ES-I3 (cell line): ENCODE measurements around the gene SLC2A13.
"Not testable (repeated sequence)": the region's sequence is repeated elsewhere in the genome, so short reads cannot be mapped to it uniquely, and the experiment has no call there.

Experiments used
- H3K36me3 ChIP-seq: 2 replicates; pipeline ENCODE4 v1.6.1; 2013; ENCODE audit warnings: mild to moderate bottlenecking, low read length, control low read depth, moderate library complexity; ENCODE audit not compliant: insufficient read depth
- H3K4me1 ChIP-seq: 2 replicates; pipeline ENCODE4 v1.6.1; 2013; ENCODE audit warnings: mild to moderate bottlenecking, control low read depth, low read length; ENCODE audit not compliant: insufficient read depth
- H3K9ac ChIP-seq: 2 replicates; pipeline ENCODE4 v1.6.1; 2013; ENCODE audit warnings: low read depth, mild to moderate bottlenecking, low read length, moderate library complexity
- H3K9me3 ChIP-seq: 2 replicates; pipeline ENCODE4 v1.6.1; 2013; ENCODE audit warnings: mild to moderate bottlenecking, low read length, moderate library complexity; ENCODE audit not compliant: control insufficient read depth, insufficient read depth

SLC2A13 gene

DNA sequence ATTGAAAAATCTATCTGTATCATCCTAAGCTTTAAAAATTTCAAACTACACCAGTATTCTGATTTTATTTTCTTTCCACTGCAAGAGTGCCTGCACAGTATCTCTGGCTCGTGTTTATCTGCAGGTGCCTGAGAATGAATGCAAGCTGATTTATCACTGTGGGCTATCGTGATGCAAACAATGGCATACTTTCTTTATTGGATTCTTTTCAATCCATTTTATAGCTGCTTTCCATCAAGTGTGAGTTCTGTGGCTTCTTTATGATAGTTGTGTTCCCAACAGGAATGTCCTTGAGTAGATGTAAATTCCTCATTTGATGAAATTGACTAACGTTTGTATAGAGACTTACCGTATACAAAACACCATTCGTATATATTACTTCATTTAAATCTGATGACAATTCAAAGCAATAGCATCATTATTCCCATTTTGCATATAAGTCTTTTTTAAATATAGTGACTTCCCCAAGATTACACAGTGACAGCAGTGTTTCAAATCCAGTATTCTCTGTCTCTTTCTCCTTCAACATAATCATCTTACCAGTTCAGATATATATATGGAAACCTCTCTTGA is 326.0 kb downstream of the SLC2A13 start:
- Histone ChIP-seq H3K9ac (no peak overlapping the region), H3K4me1 (no peaks in the 10 kb centered on the region), H3K9me3 (no peaks in the 10 kb centered on the region), H3K36me3 (no peaks in the 10 kb centered on the region)

DNA sequence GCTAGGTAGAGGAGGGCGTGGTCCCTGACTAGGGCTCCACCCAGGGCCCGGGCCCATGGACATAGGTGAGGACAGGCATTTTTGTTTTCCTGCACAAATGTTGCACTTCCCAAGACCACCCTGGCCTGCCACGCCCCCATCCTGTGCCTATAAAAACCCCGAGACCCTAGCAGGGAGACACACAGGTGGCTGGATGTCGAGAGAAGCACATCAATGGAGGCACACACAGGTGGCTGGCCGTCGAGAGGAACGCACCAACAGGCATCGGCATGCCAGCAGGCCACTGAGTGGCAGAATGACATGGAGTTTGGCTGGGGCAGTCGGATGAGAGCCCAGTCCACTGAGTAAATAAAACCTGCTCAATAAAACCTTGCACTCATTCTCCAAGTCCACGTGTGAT is 328.4 kb downstream of the SLC2A13 start:
- Histone ChIP-seq H3K9ac (no peak overlapping the region), H3K36me3 (no peaks in the 10 kb centered on the region), H3K4me1 (no peaks in the 10 kb centered on the region), H3K9me3 (no peaks in the 10 kb centered on the region)

DNA sequence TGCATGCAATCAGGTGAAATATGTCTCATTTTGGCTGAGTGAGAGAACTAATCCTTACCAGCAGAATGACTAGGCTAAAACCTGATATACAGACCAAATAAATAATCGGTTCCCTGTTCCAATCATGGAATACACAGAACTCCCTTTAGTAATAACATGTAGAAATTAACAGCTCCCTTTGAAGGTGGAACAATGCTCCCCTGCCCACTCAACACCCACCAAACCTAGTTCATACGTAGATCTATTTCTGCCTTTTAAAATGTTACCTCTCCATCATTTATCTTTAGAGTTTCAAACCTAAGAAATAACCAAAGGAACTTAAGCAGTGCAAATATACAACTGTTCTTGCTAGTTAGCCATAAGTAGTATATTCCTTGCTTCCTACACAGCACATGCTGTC is 332.6 kb downstream of the SLC2A13 start:
- no peaks in the 10 kb centered on the region for H3K9me3 ChIP-seq
- no peaks in the 10 kb centered on the region for H3K36me3 ChIP-seq
- H3K4me1 ChIP-seq = no peaks in the 10 kb centered on the region
- no peak overlapping the region for H3K9ac ChIP-seq

DNA sequence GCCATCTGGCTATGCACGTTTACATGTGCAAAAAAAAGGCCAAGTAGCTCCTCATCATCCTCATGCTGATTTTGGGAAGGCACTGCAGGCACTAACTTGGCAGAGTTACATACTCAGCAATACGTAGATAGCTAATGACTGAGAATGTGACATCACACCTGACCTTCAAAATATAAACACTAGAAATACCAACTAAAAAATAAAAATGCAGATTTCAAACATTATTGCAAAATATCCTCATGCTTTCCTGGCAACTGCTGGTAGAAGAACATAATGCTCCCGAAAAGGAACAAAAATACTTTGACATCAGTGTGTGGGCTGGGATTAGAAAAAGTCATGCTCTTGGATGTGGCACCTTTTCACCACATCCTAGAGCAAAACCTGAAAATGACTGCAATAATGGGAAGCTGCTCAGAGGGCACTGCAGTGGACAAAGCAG is 333.0 kb downstream of the SLC2A13 start:
- Histone ChIP-seq H3K9ac (no peak overlapping the region), H3K4me1 (no peaks in the 10 kb centered on the region), H3K36me3 (no peaks in the 10 kb centered on the region), H3K9me3 (no peaks in the 10 kb centered on the region)

DNA sequence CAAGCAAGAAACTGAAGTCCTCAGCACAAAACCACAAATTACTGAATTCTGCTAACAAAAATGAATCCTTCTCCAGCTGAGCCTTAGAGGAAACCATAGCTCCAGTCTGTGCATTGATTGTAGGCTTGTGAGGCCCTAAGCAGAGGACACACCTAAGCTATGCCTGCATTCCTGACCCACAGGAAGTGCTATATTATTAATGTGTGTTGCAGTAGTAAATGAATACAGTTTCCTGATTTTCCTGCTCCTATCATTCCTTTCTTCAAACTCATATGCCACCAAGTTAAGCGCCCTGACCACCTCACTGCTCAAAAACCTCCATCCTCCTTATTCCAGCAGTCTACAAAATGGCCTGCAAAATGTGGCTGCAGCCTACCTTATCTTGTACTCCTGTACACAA is 334.4 kb downstream of the SLC2A13 start:
- Histone ChIP-seq H3K36me3 (no peaks in the 10 kb centered on the region), H3K9ac (no peak overlapping the region), H3K4me1 (no peaks in the 10 kb centered on the region), H3K9me3 (no peaks in the 10 kb centered on the region)

DNA sequence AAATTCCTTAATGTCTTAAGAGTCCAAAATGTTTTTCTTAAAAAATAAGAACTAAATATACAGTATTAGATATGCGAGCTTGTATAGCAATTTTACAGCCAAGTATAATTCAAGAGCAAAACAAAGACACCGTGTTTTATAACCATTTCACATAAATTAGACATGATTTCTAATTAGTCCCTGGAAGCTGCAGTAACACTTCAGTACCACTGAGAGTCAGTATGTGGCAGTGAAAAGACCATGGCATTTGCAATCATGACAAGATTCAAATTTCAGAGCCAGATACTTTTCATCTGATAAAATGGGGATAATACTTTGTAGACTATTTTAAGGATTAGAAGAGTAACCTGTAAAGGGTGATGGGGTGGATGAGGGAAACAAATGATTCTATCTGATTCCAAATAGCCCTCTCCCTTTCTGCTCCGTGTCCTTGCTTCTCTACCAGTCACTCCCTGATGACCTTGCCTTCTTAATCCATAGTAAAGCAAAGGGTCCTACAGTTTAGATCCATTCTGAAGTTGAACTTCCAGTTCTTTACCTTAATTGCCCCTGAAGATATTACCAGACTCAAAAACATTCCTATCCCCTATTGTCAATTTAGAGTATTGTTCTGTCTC is 340.8 kb downstream of the SLC2A13 start:
- Histone ChIP-seq H3K9me3 (no peaks in the 10 kb centered on the region), H3K36me3 (no peaks in the 10 kb centered on the region), H3K9ac (no peak overlapping the region), H3K4me1 (peaks cover 9% of the 10 kb centered on the region)

DNA sequence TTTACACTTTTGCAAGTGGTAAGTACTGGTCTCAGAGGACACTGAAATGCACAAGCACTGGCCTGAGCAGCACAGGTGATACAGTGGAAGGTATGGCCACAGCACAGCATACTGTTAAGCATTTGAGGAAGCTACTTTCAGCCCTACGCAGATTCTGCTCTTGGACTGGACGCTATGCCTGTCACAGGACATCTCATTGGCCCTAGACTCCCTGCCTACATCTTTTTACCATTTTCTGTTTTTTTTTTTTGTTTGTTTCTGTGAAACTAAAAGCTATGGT is 342.1 kb downstream of the SLC2A13 start:
- H3K9ac ChIP-seq = no peak overlapping the region
- peaks cover 9% of the 10 kb centered on the region for H3K4me1 ChIP-seq
- no peaks in the 10 kb centered on the region for H3K36me3 ChIP-seq
- H3K9me3 ChIP-seq = no peaks in the 10 kb centered on the region

DNA sequence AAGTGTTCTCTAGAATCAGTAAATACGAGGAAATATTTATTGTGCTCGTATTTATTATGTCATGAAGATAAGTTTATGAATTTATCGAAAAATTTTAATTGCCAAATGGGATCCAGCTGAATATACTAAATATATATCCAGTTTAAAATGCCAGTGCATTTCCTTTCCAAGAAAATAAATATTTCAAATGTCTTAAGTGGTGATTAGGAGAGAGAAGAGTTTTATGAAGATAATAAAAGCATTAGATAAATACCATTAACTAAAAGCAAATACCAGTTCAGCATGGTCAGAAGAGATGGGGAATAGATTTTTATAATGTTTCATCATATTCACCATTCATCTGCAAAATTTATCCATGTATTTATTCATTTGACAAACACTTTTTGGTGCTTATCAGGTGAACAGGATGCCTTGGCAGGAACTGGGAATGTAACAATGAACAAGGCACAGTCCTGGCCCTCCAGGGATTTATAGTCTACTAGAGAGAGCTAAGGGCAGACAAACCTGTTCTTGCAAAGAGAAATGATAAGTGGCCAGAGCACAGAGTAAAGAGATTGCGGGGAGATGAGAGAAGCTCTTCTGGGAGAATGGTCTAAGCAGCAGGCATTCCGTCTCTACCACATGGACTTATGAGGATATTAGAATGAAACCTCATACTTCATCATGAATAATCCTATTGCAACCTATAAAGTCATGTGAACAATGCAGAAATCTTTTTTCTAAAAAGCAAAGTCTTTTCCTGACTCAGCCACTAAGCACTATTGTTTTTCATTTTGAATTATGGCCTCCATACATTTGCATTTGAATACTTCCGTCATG is 342.6 kb downstream of the SLC2A13 start:
- no peaks in the 10 kb centered on the region for H3K36me3 ChIP-seq
- H3K9me3 ChIP-seq = no peaks in the 10 kb centered on the region
- H3K9ac ChIP-seq = no peak overlapping the region
- peaks cover 9% of the 10 kb centered on the region for H3K4me1 ChIP-seq

DNA sequence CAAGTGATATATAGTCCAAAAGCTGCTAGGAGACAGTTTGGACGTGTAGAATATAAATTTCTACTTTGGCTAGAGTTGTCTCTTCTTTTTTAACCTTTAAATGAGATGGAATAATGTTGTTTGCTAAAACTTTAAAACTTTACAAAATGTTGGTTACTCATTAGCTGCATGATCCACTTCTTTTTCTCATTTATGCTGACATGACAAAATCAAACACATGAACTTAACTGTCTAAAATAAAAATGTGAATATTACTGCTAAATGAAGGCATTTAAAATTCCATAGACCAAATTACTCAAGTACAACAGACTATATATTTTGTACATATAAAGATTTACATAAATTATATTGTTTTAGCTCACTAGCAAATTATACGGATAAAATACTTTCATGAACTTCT is 350.4 kb downstream of the SLC2A13 start:
- no peaks in the 10 kb centered on the region for H3K9me3 ChIP-seq
- no peaks in the 10 kb centered on the region for H3K36me3 ChIP-seq
- H3K9ac ChIP-seq = no peak overlapping the region
- H3K4me1 ChIP-seq = peaks cover 8% of the 10 kb centered on the region; the same call in 1 of the 2 replicates

DNA sequence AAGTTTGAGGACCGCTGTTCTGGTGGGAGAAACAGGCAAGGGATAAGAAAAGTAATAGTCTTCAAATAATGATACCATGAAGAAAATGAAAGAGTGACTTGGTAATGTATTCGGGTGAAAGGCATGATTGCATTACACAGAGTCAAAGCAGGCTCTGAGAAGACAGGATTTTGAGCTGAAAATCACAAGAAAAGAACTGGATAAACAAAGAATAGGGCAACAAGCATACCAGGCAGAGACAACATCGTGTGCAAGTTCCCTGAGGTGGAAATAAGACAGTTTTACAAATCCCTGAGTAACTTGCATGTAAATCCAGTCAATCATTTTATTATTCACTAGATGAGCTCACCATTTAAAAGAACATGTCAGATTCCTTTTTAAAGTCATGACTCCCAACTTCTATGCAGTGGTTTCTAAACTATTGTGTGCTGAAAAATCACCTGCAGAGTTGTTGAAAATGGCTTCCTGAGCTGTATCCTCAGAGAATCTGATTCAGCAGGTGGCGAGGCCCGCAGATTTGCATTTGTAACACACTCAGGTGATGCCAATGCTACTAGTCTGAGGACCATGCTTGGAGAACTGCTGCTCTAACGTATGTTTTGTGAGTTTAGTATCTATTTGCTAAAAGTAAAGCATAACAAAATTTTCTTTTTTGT is 353.3 kb downstream of the SLC2A13 start:
- H3K36me3 ChIP-seq = no peaks in the 10 kb centered on the region
- peaks cover 8% of the 10 kb centered on the region; the same call in 1 of the 2 replicates for H3K4me1 ChIP-seq
- H3K9ac ChIP-seq = no peak overlapping the region
- no peaks in the 10 kb centered on the region for H3K9me3 ChIP-seq

DNA sequence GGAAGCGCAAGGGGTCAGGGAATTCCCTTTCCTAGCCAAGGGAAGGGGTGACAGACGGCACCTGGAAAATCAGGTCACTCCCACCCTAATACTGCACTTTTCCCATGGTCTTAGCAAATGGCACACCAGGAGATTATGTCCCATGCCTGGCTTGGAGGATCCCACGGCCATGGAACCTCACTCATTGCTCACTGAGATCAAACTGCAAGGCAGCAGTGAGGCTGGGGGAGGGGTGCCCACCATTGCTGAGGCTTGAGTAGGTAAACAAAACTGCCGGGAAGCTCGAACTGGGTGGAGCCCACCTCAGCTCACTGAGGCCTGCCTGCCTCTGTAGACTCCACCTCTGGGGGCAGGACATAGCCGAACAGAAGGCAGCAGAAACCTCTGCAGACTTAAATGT is 359.7 kb downstream of the SLC2A13 start:
- not testable (repeated sequence) for H3K4me1 ChIP-seq, H3K9ac ChIP-seq, H3K9me3 ChIP-seq, H3K36me3 ChIP-seq

DNA sequence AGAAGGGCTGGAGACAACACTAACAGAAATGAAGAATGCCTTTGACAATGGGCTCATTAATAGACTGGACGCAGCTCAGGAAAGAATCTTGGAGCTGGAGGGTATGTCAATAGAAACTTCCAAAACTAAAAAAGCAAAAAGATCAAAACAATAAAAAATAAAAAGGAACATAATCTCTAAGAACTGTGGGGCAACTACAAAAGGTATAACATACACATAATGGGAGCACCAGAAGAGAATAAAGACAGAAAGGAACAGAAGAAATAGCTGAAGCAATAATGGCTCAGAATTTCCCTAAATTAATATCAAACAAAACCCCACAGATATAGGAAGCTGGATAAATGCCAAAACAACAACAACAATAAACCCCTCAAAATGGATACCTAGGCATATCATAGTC is 362.2 kb downstream of the SLC2A13 start:
- Histone ChIP-seq H3K9me3 (no peaks in the 10 kb centered on the region), H3K4me1 (no peaks in the 10 kb centered on the region), H3K9ac (no peak overlapping the region), H3K36me3 (no peaks in the 10 kb centered on the region)

DNA sequence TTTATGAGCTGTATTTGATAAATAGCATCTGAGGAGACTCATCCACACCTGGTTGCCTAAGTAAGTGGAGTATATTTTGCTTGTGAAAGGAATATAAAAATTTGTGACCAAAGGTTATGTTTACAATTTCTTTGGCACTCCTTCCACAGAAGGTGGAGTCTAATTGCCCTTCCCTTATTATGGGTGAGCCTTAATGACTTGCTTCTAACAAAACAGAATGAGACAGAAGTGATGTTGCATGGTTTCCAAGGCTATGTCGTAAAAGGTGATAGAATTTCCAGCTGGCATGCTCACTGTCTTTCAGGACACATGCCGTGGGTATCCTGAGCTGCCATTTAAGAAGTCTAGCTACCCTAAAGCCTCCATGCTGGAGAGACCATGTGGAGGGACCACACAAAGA is 369.5 kb downstream of the SLC2A13 start:
- H3K36me3 ChIP-seq = no peaks in the 10 kb centered on the region
- peaks cover 7% of the 10 kb centered on the region; the same call in 1 of the 2 replicates for H3K9me3 ChIP-seq
- no peaks in the 10 kb centered on the region for H3K4me1 ChIP-seq
- no peak overlapping the region for H3K9ac ChIP-seq

DNA sequence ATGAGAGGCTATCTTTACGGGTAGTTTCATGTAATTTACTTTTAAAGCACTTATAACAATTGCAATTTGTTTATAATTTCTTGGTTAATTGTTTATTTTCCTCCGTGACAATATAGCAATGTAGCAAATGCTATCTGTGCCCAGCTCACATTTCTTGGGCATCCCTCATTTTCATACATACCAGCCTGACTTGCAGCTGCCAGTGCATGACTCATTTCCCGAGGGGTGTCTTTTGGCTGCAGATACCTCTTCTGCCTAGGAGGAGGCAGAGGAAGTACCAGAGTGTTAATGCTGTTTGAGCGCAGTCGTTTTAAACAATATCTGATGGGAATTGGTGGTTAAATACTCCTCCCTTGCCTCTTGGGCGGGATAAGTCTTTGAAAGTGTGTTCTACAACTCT is 382.1 kb downstream of the SLC2A13 start:
- Histone ChIP-seq H3K36me3 (no peaks in the 10 kb centered on the region), H3K9ac (no peak overlapping the region), H3K4me1 (no peaks in the 10 kb centered on the region; the same call in 1 of the 2 replicates), H3K9me3 (no peaks in the 10 kb centered on the region)

DNA sequence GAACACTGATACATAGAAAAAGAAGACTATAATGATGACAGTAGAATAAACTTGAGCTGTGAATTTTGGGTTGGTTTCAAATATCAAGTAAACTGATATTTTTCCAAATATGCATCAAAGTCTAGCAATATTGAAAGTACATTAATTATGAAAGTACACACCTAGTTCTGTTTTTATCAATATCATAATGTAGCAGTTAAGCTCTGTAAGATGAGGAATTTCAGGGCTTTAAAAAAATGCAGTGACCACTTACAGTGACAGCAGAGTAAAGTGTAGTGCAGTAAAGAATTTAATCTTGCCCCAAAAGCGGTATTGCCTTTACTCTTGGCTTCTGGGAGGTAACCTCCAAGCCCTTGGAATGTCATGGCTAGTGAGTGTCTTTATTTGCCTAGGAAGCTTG is 383.4 kb downstream of the SLC2A13 start:
- H3K9ac ChIP-seq = no peak overlapping the region
- H3K9me3 ChIP-seq = no peaks in the 10 kb centered on the region
- no peaks in the 10 kb centered on the region for H3K36me3 ChIP-seq
- no peaks in the 10 kb centered on the region; the same call in 1 of the 2 replicates for H3K4me1 ChIP-seq
